HG03135 (cell line): Measurements from ENCODE around the gene PSMC4.

Source experiments
- ATAC-seq: cut with Tn5 transposase; IDR thresholded peaks from one replicate; pipeline ENCODE4 v1.9.1; 2021; ENCODE audit warnings: mild to moderate bottlenecking, moderate library complexity; ENCODE audit not compliant: unreplicated experiment

The PSMC4 gene

GRCh38 chr19:39970675-39971379, at the start of gene PSMC4:
Gene PSMC4 (plus strand): TSS chr19:39971165. CDS start chr19:39971203, 38 bp downstream.
- ATAC-seq: peak; percentile 95

- no peak for ATAC-seq
These were observed 47.1 kb upstream of the PSMC4 start for GRCh38 chr19:39923862-39924261.

GRCh38 chr19:39924389-39924788, 46.6 kb upstream of the PSMC4 start:
- no peak for ATAC-seq

GRCh38 chr19:39924952-39925351, 46.0 kb upstream of the PSMC4 start:
- no peak for ATAC-seq

GRCh38 chr19:39926170-39926760, 44.7 kb upstream of the PSMC4 start:
- no peak for ATAC-seq

- no peak for ATAC-seq
These were observed 43.9 kb upstream of the PSMC4 start for GRCh38 chr19:39927076-39927475.

GRCh38 chr19:39927524-39928356, 43.2 kb upstream of the PSMC4 start:
- ATAC-seq: no peak

- no peak for ATAC-seq
These were observed 42.6 kb upstream of the PSMC4 start for GRCh38 chr19:39928357-39928725.

GRCh38 chr19:39929750-39930149, 41.2 kb upstream of the PSMC4 start:
- ATAC-seq: no peak

GRCh38 chr19:39934584-39935363, 36.2 kb upstream of the PSMC4 start, which contains the start of gene FCGBP:
Gene FCGBP (minus strand): TSS chr19:39934634.
- ATAC-seq: no peak

- no peak for ATAC-seq
These were observed 35.7 kb upstream of the PSMC4 start for GRCh38 chr19:39935364-39935661.

GRCh38 chr19:39936020-39936419, 34.9 kb upstream of the PSMC4 start:
- no peak for ATAC-seq

- no peak for ATAC-seq
These were observed 34.3 kb upstream of the PSMC4 start for GRCh38 chr19:39936622-39937021.

- no peak for ATAC-seq
These were observed 33.8 kb upstream of the PSMC4 start for GRCh38 chr19:39937094-39937720.

- no peak for ATAC-seq
These were observed 33.2 kb upstream of the PSMC4 start for GRCh38 chr19:39937787-39938186.

- no peak for ATAC-seq
These were observed 31.4 kb upstream of the PSMC4 start for GRCh38 chr19:39939556-39939955.

- no peak for ATAC-seq
These were observed 30.6 kb upstream of the PSMC4 start for GRCh38 chr19:39940221-39940833.

GRCh38 chr19:39941151-39941550, 29.8 kb upstream of the PSMC4 start:
- no peak for ATAC-seq

- ATAC-seq: peak; percentile 51
These were observed 29.2 kb upstream of the PSMC4 start for GRCh38 chr19:39941615-39942365.

GRCh38 chr19:39942366-39942730, 28.6 kb upstream of the PSMC4 start:
- ATAC-seq: no peak
